ENCODE measurements around the gene THRSP. TPM values are rescaled to one million over a fixed set of nuclear protein-coding genes. Genes with fewer than 3 reads are reported as not detected.

Gene THRSP
- total RNA-seq, 1 experiment from 2014 or later, result not detected

- DNase-seq, result no peak
Observed at GRCh38 chr11:78094250-78094649, 30.6 kb downstream of the THRSP start.

More at GRCh38 chr11:78094250-78094649, 30.6 kb downstream of the THRSP start:
- H2AK5ac ChIP-seq (ENCODE audit: insufficient read length, low read length), result no peak overlapping the region
- no peak overlapping the region for H4K5ac ChIP-seq (ENCODE audit: insufficient read length, low read depth, low read length)
- no peaks in the 10 kb centered on the region for H3K27me3 ChIP-seq (ENCODE audit: insufficient read depth, low read length)
- no peak overlapping the region for H3K27ac ChIP-seq (ENCODE audit: insufficient read length, low read depth, low read length)
- TF ChIP-seq CTCF (conservative IDR thresholded peaks at IDR 0.05), result no peak
- no peak overlapping the region for H3K9ac ChIP-seq (ENCODE audit: extremely low read depth, insufficient read length, low read length)
- no peak overlapping the region for H3T11ph ChIP-seq (ENCODE audit: low read length)
- WGBS (ENCODE audit: extremely low coverage, insufficient read length, low lambda C conversion rate), result no CpG with 5 or more reads among the region's 2 CpGs
- H3K79me2 ChIP-seq (ENCODE audit: insufficient read depth, low read length), result no peaks in the 10 kb centered on the region
- H2BK15ac ChIP-seq (ENCODE audit: low read depth, low read length), result no peak overlapping the region
- H2AFZ ChIP-seq (ENCODE audit: low read length), result no peak overlapping the region
- H3K4me1 ChIP-seq (ENCODE audit: insufficient read depth, low read length), result no peaks in the 10 kb centered on the region
- H3K4me2 ChIP-seq (ENCODE audit: insufficient read depth, insufficient read length, low read length), result no peak overlapping the region
- H2BK20ac ChIP-seq (ENCODE audit: low read depth, low read length, poor library complexity, severe bottlenecking), result no peak overlapping the region
- H3K36me3 Mint-ChIP-seq (ENCODE audit: insufficient read depth in 1 of 3, low read depth in 3 of 3), result peaks cover 4 to 25% (median 9%) of the 10 kb centered on the region in 3 experiments; a peak in 6 of 7 replicates
- no peaks in the 10 kb centered on the region for H4K20me1 ChIP-seq (ENCODE audit: control insufficient read depth, insufficient read depth, insufficient read length)
- H3K79me1 ChIP-seq (ENCODE audit: insufficient read depth, low read depth, low read length, poor library complexity, severe bottlenecking), result no peaks in the 10 kb centered on the region
- H3K4me3 Mint-ChIP-seq, result no peak overlapping the region
- no peak overlapping the region for H3K14ac ChIP-seq (ENCODE audit: insufficient read depth, low read length)
- no peak overlapping the region for H2BK120ac ChIP-seq (ENCODE audit: low read depth, low read length, poor library complexity, severe bottlenecking)
- no peaks in the 10 kb centered on the region for H3K9me3 Mint-ChIP-seq
- H3K4me1 Mint-ChIP-seq, result no peaks in the 10 kb centered on the region
- H3K9me3 ChIP-seq (ENCODE audit: control insufficient read depth, low read depth, low read length), result no peaks in the 10 kb centered on the region
- H2BK5ac ChIP-seq (ENCODE audit: insufficient read length, low read length), result no peak overlapping the region
- no peak overlapping the region for H3K4ac ChIP-seq (ENCODE audit: low read depth, low read length)
- H3K27ac Mint-ChIP-seq, result no peak overlapping the region
- no peak overlapping the region for H2BK12ac ChIP-seq (ENCODE audit: insufficient read length, low read depth, low read length)
- no peak overlapping the region for H4K91ac ChIP-seq (ENCODE audit: insufficient read length, low read depth, low read length)
- H3K23me2 ChIP-seq (ENCODE audit: insufficient read length, low read depth, low read length, poor library complexity, severe bottlenecking), result no peaks in the 10 kb centered on the region
- no peak overlapping the region for H4K8ac ChIP-seq (replicated peaks; ENCODE audit: insufficient read length, low read depth, low read length)
- H3K27me3 Mint-ChIP-seq (ENCODE audit: low read depth), result no peaks in the 10 kb centered on the region
- no peak overlapping the region for H3K23ac ChIP-seq (ENCODE audit: insufficient read length, low read depth, low read length)
- H3K18ac ChIP-seq (ENCODE audit: insufficient read length, low read depth, low read length), result no peak overlapping the region
- no peak overlapping the region for H3K56ac ChIP-seq (ENCODE audit: insufficient read length, low read depth, low read length)

All from H9 (cell line).